ENCODE data around the gene SOD2.

The SOD2 gene

GRCh38 chr6:159654483-159655098 is 38.5 kb downstream of the SOD2 start:
- Histone ChIP-seq H3K4me3 (ENCODE audit: low read length) (no peak overlapping the region), H3K27ac (ENCODE audit: low read length) (no peak overlapping the region), H3K36me3 (ENCODE audit: insufficient read depth, low read depth, low read length) (no peaks in the 10 kb centered on the region), H3K9ac (ENCODE audit: low read depth, low read length) (no peak overlapping the region), H3K27me3 (ENCODE audit: insufficient read depth, low read length) (no peaks in the 10 kb centered on the region), H3K4me1 (ENCODE audit: insufficient read depth, low read length) (no peaks in the 10 kb centered on the region), H3K9me3 (ENCODE audit: insufficient read depth, low read depth, low read length) (peaks cover 4% of the 10 kb centered on the region; the same call in 1 of the 2 replicates)

DNA sequence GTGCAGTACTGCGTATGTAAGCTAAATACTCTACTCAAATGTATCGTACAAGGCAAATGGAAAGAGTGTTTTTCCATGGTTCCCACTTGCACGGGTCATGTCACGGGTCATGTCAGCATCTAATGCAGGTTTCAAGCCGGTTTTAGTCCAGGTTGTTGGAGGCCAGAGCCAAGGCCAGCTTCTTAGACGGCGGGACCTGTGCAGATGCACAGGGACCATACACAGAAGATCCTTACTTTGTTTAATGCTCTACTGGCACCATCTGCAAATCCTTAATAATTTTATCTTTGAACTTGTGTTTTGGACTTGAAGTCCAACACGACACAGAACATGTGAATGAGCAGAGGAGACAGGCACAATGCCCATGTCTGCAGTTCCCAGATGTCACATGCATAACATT is 42.7 kb downstream of the SOD2 start:
- H3K9me3 ChIP-seq (ENCODE audit: insufficient read depth, low read depth, low read length), result no peaks in the 10 kb centered on the region
- no peaks in the 10 kb centered on the region for H3K4me1 ChIP-seq (ENCODE audit: insufficient read depth, low read length)
- H3K36me3 ChIP-seq (ENCODE audit: insufficient read depth, low read depth, low read length), result no peaks in the 10 kb centered on the region
- H3K27me3 ChIP-seq (ENCODE audit: insufficient read depth, low read length), result no peaks in the 10 kb centered on the region
- H3K27ac ChIP-seq (ENCODE audit: low read length), result no peak overlapping the region
- no peak overlapping the region for H3K9ac ChIP-seq (ENCODE audit: low read depth, low read length)
- H3K4me3 ChIP-seq (ENCODE audit: low read length), result no peak overlapping the region

DNA sequence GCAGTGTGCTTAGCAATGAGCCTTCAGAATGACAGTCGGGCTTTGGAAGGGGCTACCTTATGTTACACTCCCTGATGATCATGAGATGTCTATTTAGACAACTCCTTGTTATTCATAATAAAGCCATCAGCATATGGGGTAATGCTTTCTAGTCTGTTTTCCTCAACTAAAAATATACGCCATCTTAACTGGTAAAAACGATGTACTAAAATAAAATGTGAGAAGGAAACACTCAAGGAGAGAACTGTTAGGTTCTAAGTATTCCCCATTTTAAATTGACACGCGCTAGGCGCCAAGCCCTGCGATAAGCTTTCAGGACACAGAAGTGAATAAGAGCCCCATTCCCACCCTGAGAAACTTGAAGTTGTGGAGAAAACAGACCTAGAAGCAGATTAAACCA is 43.6 kb downstream of the SOD2 start:
- Histone ChIP-seq H3K9me3 (ENCODE audit: insufficient read depth, low read depth, low read length) (no peaks in the 10 kb centered on the region), H3K27ac (ENCODE audit: low read length) (no peak overlapping the region), H3K4me1 (ENCODE audit: insufficient read depth, low read length) (no peaks in the 10 kb centered on the region), H3K36me3 (ENCODE audit: insufficient read depth, low read depth, low read length) (no peaks in the 10 kb centered on the region), H3K9ac (ENCODE audit: low read depth, low read length) (no peak overlapping the region), H3K27me3 (ENCODE audit: insufficient read depth, low read length) (no peaks in the 10 kb centered on the region), H3K4me3 (ENCODE audit: low read length) (no peak overlapping the region)

DNA sequence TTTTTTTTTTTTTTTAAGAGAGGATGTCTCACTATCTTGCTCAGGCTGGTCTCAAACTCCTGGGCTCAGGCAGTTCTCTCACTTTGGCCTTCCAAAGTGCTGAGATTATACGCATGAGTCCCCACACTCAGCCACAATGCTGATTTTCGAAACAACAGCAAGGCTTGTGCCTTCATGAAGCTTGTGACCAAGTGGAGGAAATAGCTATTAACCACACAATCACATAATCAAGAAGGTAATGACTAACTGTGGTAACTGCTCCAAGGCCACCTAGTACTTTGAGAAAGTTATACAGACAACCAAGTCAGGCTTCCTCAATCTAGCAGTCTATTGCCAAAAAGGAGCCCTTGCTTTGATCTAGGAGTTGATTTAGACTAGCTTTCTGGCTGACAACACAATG is 46.3 kb downstream of the SOD2 start:
- Histone ChIP-seq H3K36me3 (ENCODE audit: insufficient read depth, low read depth, low read length) (no peaks in the 10 kb centered on the region), H3K4me3 (ENCODE audit: low read length) (no peak overlapping the region), H3K27me3 (ENCODE audit: insufficient read depth, low read length) (no peaks in the 10 kb centered on the region), H3K27ac (ENCODE audit: low read length) (no peak overlapping the region), H3K9ac (ENCODE audit: low read depth, low read length) (no peak overlapping the region), H3K4me1 (ENCODE audit: insufficient read depth, low read length) (no peaks in the 10 kb centered on the region), H3K9me3 (ENCODE audit: insufficient read depth, low read depth, low read length) (no peaks in the 10 kb centered on the region)

GRCh38 chr6:159646116-159646515 is 46.9 kb downstream of the SOD2 start:
- H3K4me3 ChIP-seq (ENCODE audit: low read length), result no peak overlapping the region
- H3K9me3 ChIP-seq (ENCODE audit: insufficient read depth, low read depth, low read length), result no peaks in the 10 kb centered on the region
- H3K9ac ChIP-seq (ENCODE audit: low read depth, low read length), result no peak overlapping the region
- no peak overlapping the region for H3K27ac ChIP-seq (ENCODE audit: low read length)
- H3K4me1 ChIP-seq (ENCODE audit: insufficient read depth, low read length), result no peaks in the 10 kb centered on the region
- H3K27me3 ChIP-seq (ENCODE audit: insufficient read depth, low read length), result no peaks in the 10 kb centered on the region
- H3K36me3 ChIP-seq (ENCODE audit: insufficient read depth, low read depth, low read length), result no peaks in the 10 kb centered on the region

DNA sequence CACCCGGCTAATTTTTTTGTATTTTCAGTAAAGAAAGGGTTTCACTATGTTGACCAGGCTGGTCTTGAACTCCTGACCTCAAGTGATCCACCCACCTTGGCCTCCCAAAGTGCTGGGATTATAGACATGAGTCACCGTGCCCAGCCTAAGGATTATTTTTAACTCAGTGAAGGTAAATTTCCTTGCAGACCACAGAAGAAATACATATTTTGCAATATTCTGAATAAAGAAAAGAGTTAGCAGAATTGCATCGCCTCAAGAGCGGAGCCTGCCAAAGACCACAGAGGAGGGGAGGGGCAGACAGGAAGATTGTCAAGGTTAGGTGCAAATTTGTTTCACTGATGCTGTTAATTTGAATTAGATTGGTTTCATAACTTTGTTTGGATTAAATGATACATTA is 47.4 kb downstream of the SOD2 start:
- no peaks in the 10 kb centered on the region for H3K9me3 ChIP-seq (ENCODE audit: insufficient read depth, low read depth, low read length)
- H3K4me3 ChIP-seq (ENCODE audit: low read length), result no peak overlapping the region
- no peak overlapping the region for H3K27ac ChIP-seq (ENCODE audit: low read length)
- H3K36me3 ChIP-seq (ENCODE audit: insufficient read depth, low read depth, low read length), result no peaks in the 10 kb centered on the region
- no peak overlapping the region for H3K9ac ChIP-seq (ENCODE audit: low read depth, low read length)
- H3K27me3 ChIP-seq (ENCODE audit: insufficient read depth, low read length), result no peaks in the 10 kb centered on the region
- no peaks in the 10 kb centered on the region for H3K4me1 ChIP-seq (ENCODE audit: insufficient read depth, low read length)

Measured in iPS-20b (cell line).